ENCODE results near the gene RBM7. TPM values are rescaled to one million over a fixed set of nuclear protein-coding genes. Genes with fewer than 3 reads are reported as not detected.
A peak's percentile ranks its signal among the peaks of the same experiment; 100 is the strongest.

The RBM7 gene
- total RNA-seq, 4 donors from 2014 or later: 12.4 to 25.6 (median 19.3) TPM

DNA sequence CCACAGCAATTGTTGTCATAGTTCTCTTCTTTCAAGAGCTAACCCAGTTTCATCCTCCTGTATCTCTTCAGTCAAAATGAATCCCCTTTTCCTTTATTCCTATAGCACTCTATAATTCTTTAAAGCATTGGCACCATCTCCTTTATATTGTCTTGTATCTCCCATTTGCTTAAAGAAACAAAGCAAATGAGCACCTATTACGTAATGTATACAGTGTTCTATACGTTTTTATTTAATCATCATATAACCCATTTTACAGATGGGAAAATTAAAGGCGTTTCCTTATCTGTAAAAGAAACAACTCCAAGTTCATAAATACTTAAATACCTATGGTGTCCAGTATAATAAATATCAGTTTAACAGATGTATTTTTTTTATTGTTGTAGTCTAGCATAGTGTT, 32.4 kb downstream of the RBM7 start:
- no peaks in the 10 kb centered on the region for H3K4me1 ChIP-seq
- no peak for DNase-seq
- TF ChIP-seq, protein P1, sequence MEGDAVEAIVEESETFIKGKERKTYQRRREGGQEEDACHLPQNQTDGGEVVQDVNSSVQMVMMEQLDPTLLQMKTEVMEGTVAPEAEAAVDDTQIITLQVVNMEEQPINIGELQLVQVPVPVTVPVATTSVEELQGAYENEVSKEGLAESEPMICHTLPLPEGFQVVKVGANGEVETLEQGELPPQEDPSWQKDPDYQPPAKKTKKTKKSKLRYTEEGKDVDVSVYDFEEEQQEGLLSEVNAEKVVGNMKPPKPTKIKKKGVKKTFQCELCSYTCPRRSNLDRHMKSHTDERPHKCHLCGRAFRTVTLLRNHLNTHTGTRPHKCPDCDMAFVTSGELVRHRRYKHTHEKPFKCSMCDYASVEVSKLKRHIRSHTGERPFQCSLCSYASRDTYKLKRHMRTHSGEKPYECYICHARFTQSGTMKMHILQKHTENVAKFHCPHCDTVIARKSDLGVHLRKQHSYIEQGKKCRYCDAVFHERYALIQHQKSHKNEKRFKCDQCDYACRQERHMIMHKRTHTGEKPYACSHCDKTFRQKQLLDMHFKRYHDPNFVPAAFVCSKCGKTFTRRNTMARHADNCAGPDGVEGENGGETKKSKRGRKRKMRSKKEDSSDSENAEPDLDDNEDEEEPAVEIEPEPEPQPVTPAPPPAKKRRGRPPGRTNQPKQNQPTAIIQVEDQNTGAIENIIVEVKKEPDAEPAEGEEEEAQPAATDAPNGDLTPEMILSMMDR (IDR thresholded peaks at IDR 0.05): no peak
- TF ChIP-seq POLR2A (IDR thresholded peaks at IDR 0.05): no peak
- H3K4me3 ChIP-seq: no peak overlapping the region
- H3K9me3 ChIP-seq: no peaks in the 10 kb centered on the region
- H3K27me3 ChIP-seq: no peaks in the 10 kb centered on the region
- no peaks in the 10 kb centered on the region for H3K36me3 ChIP-seq
- no peak overlapping the region for H3K27ac ChIP-seq

- no peaks in the 10 kb centered on the region for H3K9me3 ChIP-seq
- H3K27me3 ChIP-seq: no peaks in the 10 kb centered on the region
- TF ChIP-seq, protein P1 (IDR thresholded peaks at IDR 0.05): no peak
- TF ChIP-seq POLR2A (IDR thresholded peaks at IDR 0.05): no peak
- no peaks in the 10 kb centered on the region for H3K4me1 ChIP-seq
- H3K36me3 ChIP-seq: no peaks in the 10 kb centered on the region
- H3K4me3 ChIP-seq: no peak overlapping the region
- no peak overlapping the region for H3K27ac ChIP-seq
- DNase-seq: no peak
Measured at GRCh38 chr11:114433376-114433775, 32.9 kb downstream of the RBM7 start.

- Histone ChIP-seq H3K36me3 (no peaks in the 10 kb centered on the region), H3K27me3 (no peaks in the 10 kb centered on the region), H3K27ac (no peak overlapping the region), H3K4me3 (no peak overlapping the region), H3K9me3 (no peaks in the 10 kb centered on the region), H3K4me1 (peaks cover 0 to 8% (median 0%) of the 10 kb centered on the region in 4 donors)
- TF ChIP-seq POLR2A (IDR thresholded peaks at IDR 0.05): no peak
- TF ChIP-seq, protein P1 (IDR thresholded peaks at IDR 0.05): no peak
- no peak for DNase-seq
Measured at GRCh38 chr11:114438303-114438702, 37.8 kb downstream of the RBM7 start.

DNA sequence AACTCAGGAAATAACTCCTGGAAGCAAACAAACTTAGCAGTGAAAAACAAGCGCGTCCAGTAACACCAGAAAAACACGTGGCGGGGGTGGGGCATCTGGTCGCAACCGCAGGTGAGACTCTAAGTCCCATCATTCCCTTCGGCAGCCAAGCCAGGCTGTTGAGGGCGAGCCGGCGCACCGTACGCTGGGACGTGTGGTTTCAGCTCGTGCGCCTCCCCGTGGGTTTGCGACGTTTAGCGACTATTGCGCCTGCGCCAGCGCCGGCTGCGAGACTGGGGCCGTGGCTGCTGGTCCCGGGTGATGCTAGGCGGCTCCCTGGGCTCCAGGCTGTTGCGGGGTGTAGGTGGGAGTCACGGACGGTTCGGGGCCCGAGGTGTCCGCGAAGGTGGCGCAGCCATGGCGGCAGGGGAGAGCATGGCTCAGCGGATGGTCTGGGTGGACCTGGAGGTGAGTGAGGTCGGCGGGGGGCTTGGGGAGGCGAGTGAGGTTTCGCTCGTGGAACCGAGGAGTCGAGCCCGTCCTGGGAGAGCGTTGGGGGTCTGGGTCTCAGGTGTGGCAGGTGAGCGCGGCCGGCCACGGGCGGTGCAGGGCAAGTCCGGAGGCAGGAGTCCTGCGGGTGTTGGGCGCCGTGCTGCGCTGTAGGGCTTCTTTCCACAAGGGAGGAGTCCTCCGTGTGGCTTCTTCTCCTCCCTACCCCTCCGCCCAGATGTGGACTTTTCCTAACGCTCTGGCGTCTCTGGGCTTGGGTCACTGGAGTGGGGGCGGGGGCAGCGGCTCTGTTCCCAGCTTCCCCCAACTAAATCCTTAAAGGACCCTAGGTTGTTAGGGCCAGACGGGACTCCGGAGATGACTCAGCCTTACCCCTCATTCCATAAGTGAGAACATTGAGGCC, 39.0 kb downstream of the RBM7 start, which contains the start of gene REXO2:
TSS of gene REXO2 (plus strand) at position 239 of the 892 bp plus-strand sequence. CDS start at position 301, 62 bp downstream.
- TF ChIP-seq POLR2A (IDR thresholded peaks at IDR 0.05): peak in 1 of 2 donors; percentile 56
- TF ChIP-seq, protein P1 (IDR thresholded peaks at IDR 0.05): peak in 5 of 6 experiments; percentile 8 to 50 (median 27)
- peak; percentile 96 to 98 (median 96) for DNase-seq
- Histone ChIP-seq H3K4me3 (peak within 1 kb of the TSS; percentile 56 to 98 (median 78)), H3K4me1 (peaks cover 0 to 8% (median 0%) of the 10 kb centered on the region in 4 donors), H3K36me3 (peaks cover 0 to 3% (median 0%) of the 10 kb centered on the region in 3 donors), H3K27me3 (no peaks in the 10 kb centered on the region), H3K9me3 (no peaks in the 10 kb centered on the region), H3K27ac (peak within 1 kb of the TSS; percentile 64 to 91 (median 80))

- Histone ChIP-seq H3K9me3 (no peaks in the 10 kb centered on the region), H3K27me3 (no peaks in the 10 kb centered on the region), H3K4me1 (peaks cover 0 to 8% (median 0%) of the 10 kb centered on the region in 4 donors), H3K36me3 (peaks cover 0 to 4% (median 0%) of the 10 kb centered on the region in 3 donors), H3K27ac (peak overlapping the region; percentile 64 to 91 (median 80)), H3K4me3 (peak overlapping the region; percentile 56 to 98 (median 78))
- DNase-seq: no peak
- TF ChIP-seq, protein P1 (IDR thresholded peaks at IDR 0.05): no peak
- no peak for TF ChIP-seq POLR2A (IDR thresholded peaks at IDR 0.05)
Measured at GRCh38 chr11:114440121-114440860, 39.8 kb downstream of the RBM7 start.
